HEK293T (cell line): ENCODE results near the gene MAX.
"Not testable (repeated sequence)": the region's sequence is repeated elsewhere in the genome, so short reads cannot be mapped to it uniquely, and the experiment has no call there.

Source experiments
- CTCF ChIA-PET: fragments of 350-600 bp; formaldehyde crosslinking; extraction: SDS; loops from one replicate; lab custom pipeline; 2021; ENCODE audit warnings: antibody characterized with exemption, inconsistent platforms; lab: Yijun Ruan, JAX
- POLR2A ChIA-PET: fragments of 350-600 bp; formaldehyde crosslinking; extraction: SDS; loops from one replicate; lab custom pipeline; 2020; ENCODE audit warnings: antibody characterized with exemption, inconsistent platforms; lab: Yijun Ruan, JAX
- DNase-seq: peaks from one replicate; pipeline ENCODE4 v3.0.0; 2012; ENCODE audit warnings: mixed read lengths; ENCODE audit errors: extremely low spot score
- ARNT ChIP-seq: fragments of 450-650 bp; IDR thresholded peaks from 2 replicates; pipeline ENCODE4 v1.6.1; 2017; ENCODE audit warnings: mild to moderate bottlenecking
- BHLHE40 ChIP-seq: fragments of 450-650 bp; IDR thresholded peaks from 2 replicates; pipeline ENCODE4 v1.6.1; 2016; ENCODE audit warnings: mild to moderate bottlenecking, moderate library complexity, borderline replicate concordance
- CTBP1 ChIP-seq: fragments of 450-650 bp; IDR thresholded peaks from 2 replicates; pipeline ENCODE4 v1.6.1; 2016; ENCODE audit warnings: borderline replicate concordance
- ELF4 ChIP-seq: fragments of 450-650 bp; IDR thresholded peaks from 2 replicates; pipeline ENCODE4 v1.6.1; 2017; ENCODE audit warnings: antibody characterized with exemption
- FOXA1 ChIP-seq: fragments of 450-650 bp; IDR thresholded peaks from 2 replicates; pipeline ENCODE4 v1.6.1; 2016; ENCODE audit warnings: mild to moderate bottlenecking
- FOXK2 ChIP-seq: fragments of 450-650 bp; IDR thresholded peaks from 2 replicates; pipeline ENCODE4 v1.6.1; 2016; ENCODE audit warnings: mild to moderate bottlenecking
- FOXM1 ChIP-seq: fragments of 450-650 bp; IDR thresholded peaks from 2 replicates; pipeline ENCODE4 v1.6.1; 2017; ENCODE audit warnings: mild to moderate bottlenecking, borderline replicate concordance
- HDGF ChIP-seq: fragments of 450-650 bp; IDR thresholded peaks from 2 replicates; pipeline ENCODE4 v1.6.1; 2017; ENCODE audit warnings: antibody characterized with exemption, borderline replicate concordance
- L3MBTL2 ChIP-seq: fragments of 450-650 bp; conservative IDR thresholded peaks from 2 replicates; pipeline ENCODE4 v1.6.1; 2016; ENCODE audit warnings: mild to moderate bottlenecking
- LEF1 ChIP-seq: fragments of 450-650 bp; IDR thresholded peaks from 2 replicates; pipeline ENCODE4 v1.6.1; 2017; ENCODE audit warnings: mild to moderate bottlenecking, borderline replicate concordance
- NFRKB ChIP-seq: fragments of 450-650 bp; IDR thresholded peaks from 2 replicates; pipeline ENCODE4 v1.6.1; 2016; ENCODE audit warnings: mild to moderate bottlenecking, moderate library complexity
- PKNOX1 ChIP-seq: fragments of 450-650 bp; IDR thresholded peaks from 2 replicates; pipeline ENCODE4 v1.6.1; 2016
- SP1 ChIP-seq: fragments of 450-650 bp; IDR thresholded peaks from 2 replicates; pipeline ENCODE4 v1.6.1; 2017
- SUZ12 ChIP-seq: fragments of 450-650 bp; IDR thresholded peaks from 2 replicates; pipeline ENCODE4 v1.6.1; 2016; ENCODE audit warnings: mild to moderate bottlenecking
- TARDBP ChIP-seq: fragments of 450-650 bp; IDR thresholded peaks from 2 replicates; pipeline ENCODE4 v1.6.1; 2016
- ZNF384 ChIP-seq: fragments of 450-650 bp; IDR thresholded peaks from 2 replicates; pipeline ENCODE4 v1.6.1; 2016

MAX gene

GRCh38 chr14:65038966-65039365 is 63.4 kb downstream of the MAX start:
- TF ChIP-seq NFRKB, result no peak
- TF ChIP-seq TARDBP, result no peak
- no peak for TF ChIP-seq ZNF384
- TF ChIP-seq HDGF, result no peak
- TF ChIP-seq PKNOX1, result no peak
- TF ChIP-seq LEF1, result no peak
- ChIA-PET POLR2A (no interaction called here), CTCF (no interaction called here)
- DNase-seq, result no peak

- ChIA-PET POLR2A (interaction anchor here (0.6 to 1.2 kb wide), 2 partner anchors 19 to 48 kb away, joined by 3 to 7 read pairs; partner anchors contain the start of gene FNTB), CTCF (interaction anchor here (3.4 kb wide), 1 partner anchor 15 kb away, joined by 15 read pairs; no protein-coding TSS in a partner anchor)
- no peak for DNase-seq
- TF ChIP-seq ZNF384, result no peak
- no peak for TF ChIP-seq HDGF
- TF ChIP-seq TARDBP, result no peak
- no peak for TF ChIP-seq LEF1
- TF ChIP-seq FOXA1, result no peak
- no peak for TF ChIP-seq BHLHE40
- TF ChIP-seq FOXK2, result no peak
- TF ChIP-seq NFRKB, result no peak
These were observed 67.3 kb downstream of the MAX start for GRCh38 chr14:65035049-65035448.

GRCh38 chr14:65034021-65034420 is 68.3 kb downstream of the MAX start:
- no peak for TF ChIP-seq SUZ12
- no peak for DNase-seq
- POLR2A ChIA-PET, result interaction anchor here (1.2 kb wide), 1 partner anchor 47 kb away, joined by 7 read pairs; the partner anchor contains the start of gene FNTB
- CTCF ChIA-PET, result interaction anchor here (0.9 to 3.4 kb wide), 2 partner anchors 14 to 45 kb away, joined by 3 to 15 read pairs; no protein-coding TSS in a partner anchor

- POLR2A ChIA-PET, result interaction anchor here (1.6 kb wide), 1 partner anchor 46 kb away, joined by 3 read pairs; the partner anchor contains the start of gene FNTB
- CTCF ChIA-PET, result interaction anchor here (0.5 to 3.4 kb wide), 3 partner anchors 13 to 299 kb away, joined by 3 to 15 read pairs (median 3); no protein-coding TSS in a partner anchor
- TF ChIP-seq ELF4 (no peak), HDGF (no peak), NFRKB (no peak), PKNOX1 (no peak)
- no peak for DNase-seq
These were observed 69.1 kb downstream of the MAX start for GRCh38 chr14:65033181-65033580.

- ChIA-PET POLR2A (interaction anchor here (1.6 kb wide), 1 partner anchor 46 kb away, joined by 3 read pairs; the partner anchor contains the start of gene FNTB), CTCF (interaction anchor here (1.8 kb wide), 1 partner anchor 12 kb away, joined by 6 read pairs; no protein-coding TSS in a partner anchor)
- TF ChIP-seq NFRKB (no peak), ARNT (no peak), TARDBP (no peak), L3MBTL2 (no peak), ZNF384 (no peak), LEF1 (no peak), SP1 (no peak), SUZ12 (no peak), FOXK2 (no peak), HDGF (no peak), CTBP1 (no peak), FOXA1 (no peak), BHLHE40 (no peak), ELF4 (no peak), FOXM1 (no peak), PKNOX1 (no peak)
- DNase-seq, result no peak
These were observed 70.0 kb downstream of the MAX start for GRCh38 chr14:65032319-65032718.

GRCh38 chr14:65031321-65031720 is 71.0 kb downstream of the MAX start:
- CTCF ChIA-PET, result interaction anchor here (1.8 kb wide), 1 partner anchor 11 kb away, joined by 6 read pairs; no protein-coding TSS in a partner anchor
- POLR2A ChIA-PET, DNase-seq: not testable (repeated sequence)

- TF ChIP-seq PKNOX1 (no peak), SUZ12 (no peak), LEF1 (no peak), ARNT (no peak), NFRKB (no peak), CTBP1 (no peak), SP1 (no peak), L3MBTL2 (no peak), FOXA1 (no peak), BHLHE40 (no peak), HDGF (no peak), FOXM1 (no peak)
- ChIA-PET CTCF (no interaction called here), POLR2A (interaction anchor here (1.4 kb wide), 1 partner anchor 42 kb away, joined by 4 read pairs; the partner anchor contains the start of gene FNTB)
- no peak for DNase-seq
These were observed 73.4 kb downstream of the MAX start for GRCh38 chr14:65028937-65029336.
